ENCODE data around the gene ETV3L.

ETV3L gene

DNA sequence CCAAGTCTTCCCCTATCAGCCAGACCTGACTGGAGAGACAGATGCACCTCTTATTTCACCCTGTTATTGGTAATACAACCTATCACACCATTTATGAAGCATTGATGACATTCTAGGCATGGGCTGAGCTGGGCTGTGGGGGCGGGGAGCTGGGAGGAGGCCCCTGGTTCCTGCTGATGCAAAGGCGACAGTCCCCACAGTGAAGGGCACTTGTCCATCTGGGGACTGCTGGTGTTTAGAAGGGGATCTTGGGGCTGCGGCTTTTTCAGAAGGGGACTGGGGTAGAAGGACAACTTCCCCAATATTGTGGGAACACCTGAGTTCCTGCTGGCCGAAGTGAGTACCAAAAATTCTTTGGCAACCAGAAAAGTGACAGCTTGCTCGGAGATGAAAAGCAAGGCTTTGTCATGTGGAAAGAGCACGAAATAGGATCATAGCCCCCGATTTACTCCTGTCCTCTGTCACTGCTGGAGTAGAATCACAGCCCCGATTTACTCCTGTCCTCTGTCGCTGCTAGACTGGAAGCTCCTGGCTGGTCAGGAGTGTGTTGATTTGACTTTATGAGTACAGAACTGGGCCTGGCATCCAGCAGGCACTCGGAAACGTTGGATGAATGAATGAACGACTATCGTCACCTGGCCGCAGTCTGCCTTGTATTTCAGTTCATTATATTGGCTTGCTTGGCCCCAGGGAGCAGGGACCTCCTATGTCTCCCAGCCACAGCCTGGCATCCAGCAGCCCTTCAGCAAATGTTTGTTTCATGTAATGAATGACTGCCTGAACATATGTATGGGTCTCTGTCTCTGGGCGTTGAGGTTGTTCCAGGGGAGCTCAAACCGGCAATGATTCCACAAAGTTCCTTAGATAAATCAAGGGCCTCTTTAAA lies 16.5 kb upstream of the ETV3L start:
- no peak overlapping the region for H3K27ac ChIP-seq
- TF ChIP-seq ZFX (IDR thresholded peaks at IDR 0.05) (no peak), CTCF (conservative IDR thresholded peaks at IDR 0.05) (no peak)

DNA sequence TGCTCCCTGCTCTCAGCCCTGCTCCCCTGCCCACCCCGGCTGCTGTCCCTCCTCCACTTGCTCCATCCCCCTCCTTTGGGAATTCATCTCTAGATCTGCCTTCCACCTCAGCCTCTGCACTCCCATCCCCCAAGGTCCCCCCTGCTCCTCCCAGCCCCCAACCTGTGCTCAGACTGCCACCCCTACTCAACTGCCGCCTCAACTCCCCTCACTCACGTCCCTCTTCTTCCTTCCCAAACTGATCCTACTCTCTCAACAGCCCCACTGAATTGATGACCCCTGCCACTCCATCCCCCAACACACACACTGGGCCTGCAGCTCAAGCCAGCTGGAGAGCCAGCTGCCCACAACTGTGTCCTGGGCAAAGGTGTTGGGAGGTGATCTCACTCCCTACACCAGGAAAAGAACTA lies 15.8 kb upstream of the ETV3L start:
- TF ChIP-seq ZFX (IDR thresholded peaks at IDR 0.05) (no peak), CTCF (conservative IDR thresholded peaks at IDR 0.05) (no peak)
- H3K27ac ChIP-seq, result no peak overlapping the region

DNA sequence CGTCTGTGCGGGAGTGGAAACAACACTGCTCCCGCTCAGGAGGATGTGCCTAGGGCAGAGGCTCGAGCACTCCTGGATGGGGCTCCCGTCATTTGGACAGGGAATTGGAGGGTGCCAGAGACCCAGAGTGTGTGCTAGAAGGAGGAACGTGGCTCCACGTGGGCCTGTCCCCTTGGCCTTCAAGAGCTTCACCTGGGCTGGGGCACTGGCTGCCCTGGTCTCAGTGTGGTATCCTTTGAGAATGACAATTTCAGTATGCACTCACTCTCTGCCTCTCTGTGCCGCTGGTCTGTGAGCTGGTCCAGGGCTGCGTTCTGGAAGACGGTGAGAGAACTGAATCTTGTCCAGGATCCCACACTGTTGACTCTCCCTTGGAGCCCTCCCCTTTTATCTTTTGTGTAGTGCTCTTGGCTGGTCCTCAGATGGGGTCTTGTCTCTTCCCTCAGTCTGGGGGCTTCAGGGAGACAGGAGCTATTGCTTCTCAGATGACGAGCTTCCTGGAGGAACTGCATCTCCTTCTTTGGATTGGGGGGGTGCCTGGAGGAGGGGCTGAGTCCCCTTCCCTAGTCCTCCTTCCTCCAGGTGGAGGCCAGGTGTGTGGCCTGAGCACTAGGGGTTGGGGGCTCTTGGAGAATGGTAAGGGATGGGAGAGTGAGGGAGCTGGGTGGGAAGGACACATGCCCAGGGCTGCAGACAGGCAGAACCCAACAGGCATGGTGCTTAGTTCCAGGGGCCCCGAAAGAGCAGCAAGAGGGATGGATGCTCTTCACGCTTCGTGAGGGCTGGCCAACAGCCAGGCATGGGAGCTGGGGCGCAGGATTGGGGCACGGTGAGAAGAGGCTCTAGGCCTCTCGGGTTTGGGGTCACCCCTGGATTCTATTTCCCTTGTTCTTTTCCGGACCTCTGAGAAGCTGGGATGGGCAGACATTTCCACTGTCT lies 14.8 kb upstream of the ETV3L start:
- no peak for TF ChIP-seq CTCF (conservative IDR thresholded peaks at IDR 0.05)
- no peak for TF ChIP-seq ZFX (IDR thresholded peaks at IDR 0.05)
- no peak overlapping the region for H3K27ac ChIP-seq

DNA sequence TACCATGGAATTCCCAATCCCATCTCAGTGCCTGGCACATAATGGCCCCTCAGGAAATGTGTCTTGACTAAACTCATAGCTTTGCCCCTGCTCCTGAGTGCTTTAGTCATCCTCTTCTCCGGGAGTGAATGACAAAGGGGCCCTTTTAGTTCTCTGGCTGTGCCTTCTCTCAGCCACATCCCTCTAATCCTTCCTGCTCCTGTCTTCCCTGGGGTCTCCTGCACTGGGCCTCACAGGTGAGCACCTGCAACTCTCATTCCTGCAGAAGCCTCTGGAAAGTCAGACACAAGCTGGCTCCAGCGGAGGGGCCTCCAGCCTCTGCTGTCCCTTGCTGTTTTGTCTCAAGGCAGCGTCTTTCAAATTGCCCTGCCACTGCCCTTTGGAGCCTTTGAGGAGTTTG lies 14.0 kb upstream of the ETV3L start:
- TF ChIP-seq ZFX (IDR thresholded peaks at IDR 0.05) (no peak), CTCF (conservative IDR thresholded peaks at IDR 0.05) (no peak)

GRCh38 chr1:157113106-157113505 lies 13.5 kb upstream of the ETV3L start:
- H3K27ac ChIP-seq, result no peak overlapping the region
- TF ChIP-seq ZFX (IDR thresholded peaks at IDR 0.05) (no peak), CTCF (conservative IDR thresholded peaks at IDR 0.05) (no peak)

More for the DNA sequence above, 14.0 kb upstream of the ETV3L start:
- no peak overlapping the region for H3K27ac ChIP-seq

- TF ChIP-seq ZFX (IDR thresholded peaks at IDR 0.05), result no peak
- TF ChIP-seq CTCF (conservative IDR thresholded peaks at IDR 0.05), result no peak
Observed at GRCh38 chr1:157112186-157112867, 12.7 kb upstream of the ETV3L start.

More at GRCh38 chr1:157112186-157112867, 12.7 kb upstream of the ETV3L start:
- H3K27ac ChIP-seq, result no peak overlapping the region

Measured in C4-2B (cell line).